GM18517 (cell line): Measurements from ENCODE around the gene ASNSD1.
"Not testable (repeated sequence)": the region's sequence is repeated elsewhere in the genome, so short reads cannot be mapped to it uniquely, and the experiment has no call there.

ENCODE experiments used
- ATAC-seq: cut with Tn5 transposase; IDR thresholded peaks from one replicate; pipeline ENCODE4 v1.9.1; 2021; ENCODE audit warnings: mild to moderate bottlenecking, moderate library complexity; ENCODE audit not compliant: unreplicated experiment

The ASNSD1 gene

DNA sequence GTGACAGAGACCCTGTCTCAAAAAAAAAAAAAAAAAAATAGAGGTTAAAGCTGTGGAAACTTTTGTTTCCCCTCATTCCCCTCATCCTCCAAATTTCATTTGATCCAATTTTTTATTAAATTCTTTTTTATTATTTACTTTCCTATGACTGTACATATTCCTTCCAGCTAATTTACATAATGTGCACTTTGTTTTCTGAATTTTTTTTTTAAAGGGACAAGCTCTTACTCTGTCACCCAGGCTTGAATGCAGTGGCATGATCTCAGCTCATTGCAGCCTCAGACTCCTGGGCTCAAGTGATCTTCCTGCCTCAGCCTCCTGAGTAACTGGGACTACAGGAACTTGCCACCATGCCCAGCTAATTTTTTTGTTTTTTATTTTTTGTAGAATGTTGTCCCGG, 23.6 kb downstream of the ASNSD1 start:
- ATAC-seq, result no peak

DNA sequence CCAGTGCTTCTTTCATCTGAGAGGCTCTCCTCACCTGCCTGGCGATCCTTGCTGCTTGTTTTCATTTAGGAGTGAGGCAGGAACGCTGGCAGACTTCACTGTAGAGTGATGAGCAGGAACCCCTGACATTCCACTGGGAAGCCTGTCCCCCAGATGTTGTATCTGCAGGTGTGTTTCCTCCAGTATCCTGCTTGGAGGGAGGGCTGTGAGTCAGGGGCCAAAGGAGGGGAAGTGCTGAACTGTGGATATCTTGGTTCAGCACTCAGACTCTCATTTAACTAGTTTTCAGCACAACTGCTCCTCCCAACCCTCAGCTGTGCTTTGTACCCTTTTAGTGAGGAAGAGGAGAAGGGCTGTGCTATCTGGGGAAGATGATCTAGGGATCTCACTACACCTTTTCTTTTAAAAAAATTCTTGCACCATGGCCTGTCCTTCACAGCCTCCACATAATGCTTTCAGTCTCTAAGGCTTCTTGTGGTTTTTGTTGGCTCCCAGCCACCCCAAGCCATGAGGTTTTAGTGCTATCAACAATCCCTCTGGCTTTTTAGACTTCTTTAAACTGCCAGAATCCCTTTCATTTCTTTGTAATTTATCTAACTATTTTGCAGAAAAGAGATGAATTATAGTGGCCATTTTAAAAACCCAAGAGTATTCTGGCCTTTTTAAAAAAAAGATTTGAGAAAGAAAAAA, 24.4 kb downstream of the ASNSD1 start:
- ATAC-seq, result no peak

DNA sequence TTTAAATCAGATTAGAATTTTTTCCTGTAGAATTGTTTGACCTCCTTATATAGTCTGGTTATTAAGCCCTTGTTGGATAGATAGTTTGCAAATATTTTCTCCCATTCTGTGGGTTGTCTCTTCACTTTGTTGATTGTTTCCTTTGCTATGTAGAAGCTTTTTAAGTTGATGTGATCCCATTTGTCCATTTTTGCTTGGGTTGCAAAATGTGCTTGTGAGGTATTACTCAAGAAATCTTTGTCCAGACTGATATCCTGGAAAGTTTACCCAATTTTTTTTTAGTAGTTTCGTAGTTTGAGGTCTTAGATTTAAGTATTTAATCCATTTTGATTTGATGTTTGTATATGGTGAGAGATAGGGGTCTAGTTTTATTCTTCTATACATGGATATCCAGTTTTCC, 26.5 kb downstream of the ASNSD1 start:
- ATAC-seq, result not testable (repeated sequence)

DNA sequence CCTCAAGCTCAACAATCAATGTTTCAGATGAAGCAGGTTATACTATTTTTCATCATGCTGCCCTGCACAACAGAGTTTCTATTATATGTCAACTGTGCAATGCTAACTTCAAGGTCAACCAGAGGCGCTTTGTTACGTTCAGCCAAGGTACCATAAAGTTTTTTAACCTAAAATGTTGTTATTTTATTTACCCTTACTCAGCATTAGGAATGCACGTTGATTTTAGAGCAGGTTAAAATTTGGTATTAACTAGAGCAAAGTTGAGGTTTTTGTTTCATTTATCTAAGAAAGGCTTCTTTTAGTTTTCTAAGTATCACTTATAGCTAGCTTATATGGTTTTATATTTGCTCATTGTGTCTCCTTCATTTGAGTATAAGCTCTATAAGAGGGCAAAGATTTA, 35.0 kb downstream of the ASNSD1 start:
- no peak for ATAC-seq

DNA sequence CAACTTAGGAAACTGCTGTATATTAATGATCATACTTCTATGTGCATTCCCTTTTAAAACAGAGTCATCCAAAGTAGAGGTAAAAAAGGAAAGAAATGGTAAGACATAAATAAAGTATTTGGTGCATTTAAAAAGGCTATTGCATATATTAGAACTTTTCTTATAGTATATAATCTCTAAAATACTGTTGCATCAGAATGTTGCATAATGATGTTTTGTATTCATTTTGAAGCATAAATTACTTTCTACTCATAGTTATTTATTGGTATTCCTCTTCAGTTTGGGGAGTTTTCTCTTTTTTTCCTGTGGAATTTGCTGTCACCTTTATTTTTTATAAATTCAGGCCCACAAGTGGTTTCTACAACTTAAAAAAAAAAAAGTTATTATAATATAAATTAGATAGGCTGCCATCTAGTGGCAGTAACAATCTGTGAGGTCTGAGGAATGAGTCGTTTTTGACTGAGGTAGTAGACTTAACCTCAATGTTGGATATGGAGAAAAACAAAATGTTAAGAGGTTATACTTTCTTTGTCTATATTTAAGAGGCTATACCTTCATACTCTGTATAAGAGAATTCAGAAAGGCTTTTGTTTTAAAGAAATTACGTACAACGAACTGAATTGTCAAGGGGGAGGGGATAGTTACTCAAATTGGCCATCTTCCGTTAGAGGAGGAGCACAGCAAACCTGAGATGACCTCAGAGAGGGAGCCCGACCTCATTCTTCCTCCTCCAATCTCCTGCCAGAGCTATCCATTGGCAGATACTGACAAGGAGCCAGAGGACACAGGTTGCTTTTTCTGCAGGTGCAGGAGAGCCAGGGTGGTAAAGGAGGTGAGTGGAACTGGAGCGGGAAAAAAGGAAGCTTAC, 37.0 kb downstream of the ASNSD1 start:
- no peak for ATAC-seq

DNA sequence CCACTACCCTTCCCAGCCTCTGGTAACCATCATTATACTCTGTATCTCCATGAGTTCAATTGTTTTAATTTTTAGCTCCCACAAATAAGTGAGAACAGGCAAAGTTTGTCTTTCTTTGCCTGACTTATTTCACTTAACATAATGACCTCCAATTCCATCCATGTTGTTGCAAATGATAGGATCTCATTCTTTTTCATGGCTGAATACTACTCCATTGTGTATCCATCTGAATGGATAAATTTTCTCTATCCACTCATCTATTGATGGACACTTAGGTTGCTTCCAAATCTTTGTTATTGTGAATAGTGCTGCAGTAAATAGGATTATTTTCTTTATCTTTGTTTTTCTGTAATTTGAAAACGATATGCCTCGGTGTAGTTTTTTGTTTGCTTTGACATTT, 39.4 kb downstream of the ASNSD1 start:
- ATAC-seq, result no peak

DNA sequence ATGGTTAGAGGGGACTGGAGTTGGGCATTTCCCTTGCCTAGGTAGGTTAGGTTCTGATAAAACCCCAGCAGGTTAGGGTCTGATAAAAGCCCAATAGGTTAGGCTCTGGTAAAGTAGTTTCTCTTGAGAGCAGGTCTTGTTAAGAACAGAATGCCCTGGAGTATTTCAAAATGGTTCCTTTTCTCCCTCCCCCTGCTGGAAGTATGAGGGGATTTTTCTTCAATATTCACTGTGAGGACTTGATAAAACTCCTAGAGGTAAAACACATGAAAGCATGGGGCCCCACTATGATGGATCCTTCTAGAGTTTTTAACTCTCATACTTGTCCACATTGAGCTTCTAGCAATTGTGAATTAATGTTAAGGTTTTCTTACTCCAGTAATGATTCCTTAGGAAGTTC, 40.8 kb downstream of the ASNSD1 start:
- ATAC-seq, result no peak

DNA sequence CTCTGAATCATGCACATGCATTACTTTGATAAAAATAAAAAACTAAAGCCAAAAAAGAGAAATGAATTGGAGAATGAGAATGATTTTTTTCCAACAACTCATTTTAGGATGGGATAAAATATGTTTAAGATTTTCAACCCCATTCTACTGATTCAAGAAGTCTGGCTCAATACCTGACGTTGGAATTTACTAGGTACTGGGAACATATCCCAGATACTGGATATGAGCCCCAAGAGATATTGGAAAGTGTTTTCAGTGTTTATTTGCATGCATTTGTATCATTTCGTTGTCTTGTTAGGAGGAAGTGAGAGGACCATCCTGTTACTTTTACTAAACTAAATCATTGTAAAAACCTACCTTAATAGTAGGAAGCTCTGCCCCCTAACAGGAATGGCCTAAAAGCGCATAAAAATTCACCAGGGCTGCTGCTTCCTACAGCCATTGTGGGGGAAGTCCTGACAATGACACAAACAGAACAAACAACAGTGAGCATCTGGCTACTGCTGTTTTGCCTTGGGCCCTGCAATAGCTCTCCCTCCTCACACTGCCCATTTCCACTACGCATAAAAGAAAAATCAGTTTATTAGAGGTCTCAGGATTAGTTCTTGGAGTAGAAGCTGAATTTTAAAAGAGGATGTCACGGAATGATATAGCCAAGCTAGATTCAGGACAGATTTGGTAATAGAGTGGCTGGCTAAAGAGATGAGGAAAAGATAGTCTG, 48.4 kb downstream of the ASNSD1 start:
- ATAC-seq, result no peak

DNA sequence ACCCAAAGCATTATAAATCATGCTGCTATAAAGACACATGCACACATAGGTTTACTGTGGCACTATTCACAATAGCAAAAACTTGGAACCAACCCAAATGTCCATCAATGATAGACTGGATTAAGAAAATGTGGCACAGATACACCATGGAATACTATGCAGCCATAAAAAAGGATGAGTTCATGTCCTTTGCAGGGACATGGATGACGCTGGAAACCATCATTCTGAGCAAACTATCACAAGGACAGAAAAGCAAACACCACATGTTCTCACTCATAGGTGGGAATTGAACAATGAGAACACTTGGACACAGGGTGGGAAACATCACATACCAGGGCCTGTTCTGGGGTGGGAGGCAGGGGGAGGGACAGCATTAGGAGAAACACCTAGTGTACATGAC, 56.3 kb downstream of the ASNSD1 start:
- ATAC-seq, result not testable (repeated sequence)

DNA sequence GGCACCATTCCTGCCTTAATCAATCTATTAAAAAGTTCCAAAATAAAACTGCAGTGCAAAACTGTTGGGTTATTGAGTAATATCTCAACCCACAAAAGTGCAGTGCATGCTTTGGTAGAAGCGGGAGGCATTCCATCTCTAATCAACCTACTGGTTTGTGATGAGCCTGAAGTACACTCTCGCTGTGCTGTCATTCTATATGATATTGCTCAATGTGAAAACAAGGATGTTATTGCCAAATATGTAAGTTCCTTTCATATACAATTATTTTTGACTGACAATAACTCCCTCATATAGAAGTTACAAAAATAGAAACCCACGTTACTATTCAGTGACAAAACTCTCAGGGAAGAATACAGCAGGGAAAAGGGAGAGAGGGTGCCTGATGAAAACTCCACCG, 58.3 kb downstream of the ASNSD1 start:
- no peak for ATAC-seq
